Endodermal cell (in vitro differentiated cells): ENCODE results near the gene ASS1. TPM values are rescaled to one million over a fixed set of nuclear protein-coding genes. Genes with fewer than 3 reads are reported as not detected.

Experiments
- DNase-seq: peaks from one replicate; pipeline ENCODE4 v3.0.0-alpha.2; 2017
- H3K27ac ChIP-seq: 2 replicates; pipeline ENCODE4 v1.5.1; 2013; ENCODE audit warnings: mild to moderate bottlenecking, low read depth, low read length, moderate library complexity
- H3K27me3 ChIP-seq: 2 replicates; pipeline ENCODE4 v1.6.1; 2013; ENCODE audit warnings: mild to moderate bottlenecking, low read length, moderate library complexity; ENCODE audit not compliant: insufficient read depth, control insufficient read depth, poor library complexity, severe bottlenecking
- H3K36me3 ChIP-seq: 2 replicates; pipeline ENCODE4 v1.7.0; 2013; ENCODE audit warnings: mild to moderate bottlenecking, low read length, moderate library complexity; ENCODE audit not compliant: control insufficient read depth, insufficient read depth
- H3K4me1 ChIP-seq: one replicate; pipeline ENCODE4 v1.7.0; 2013; ENCODE audit warnings: low read length; ENCODE audit not compliant: control insufficient read depth, insufficient read depth
- H3K4me3 ChIP-seq: 2 replicates; pipeline ENCODE4 v1.5.1; 2013; ENCODE audit warnings: mild to moderate bottlenecking, low read length, moderate library complexity
- H3K9ac ChIP-seq: 2 replicates; pipeline ENCODE4 v1.6.1; 2013; ENCODE audit warnings: mild to moderate bottlenecking, low read length, moderate library complexity; ENCODE audit not compliant: poor library complexity, severe bottlenecking; ENCODE audit errors: extremely low read depth
- H3K9me3 ChIP-seq: 2 replicates; pipeline ENCODE4 v1.6.1; 2013; ENCODE audit warnings: mild to moderate bottlenecking, low read length, moderate library complexity; ENCODE audit not compliant: control insufficient read depth
- H3K27ac Mint-ChIP-seq: 2 replicates; pipeline ENCODE4 v1.8.0; 2020; ENCODE audit warnings: mixed read lengths
- H3K27me3 Mint-ChIP-seq: 2 replicates; pipeline ENCODE4 v1.8.0; 2021; ENCODE audit warnings: mild to moderate bottlenecking, mixed read lengths; ENCODE audit not compliant: insufficient read depth
- H3K36me3 Mint-ChIP-seq: 2 replicates; pipeline ENCODE4 v1.8.0; 2020; ENCODE audit warnings: low read depth, mixed read lengths
- H3K4me1 Mint-ChIP-seq: 2 replicates; pipeline ENCODE4 v1.8.0; 2020; ENCODE audit warnings: mixed read lengths
- H3K4me3 Mint-ChIP-seq: 2 replicates; pipeline ENCODE4 v1.8.0; 2020; ENCODE audit warnings: mild to moderate bottlenecking, moderate library complexity, mixed read lengths
- H3K9me3 Mint-ChIP-seq: 2 replicates; pipeline ENCODE4 v1.8.0; 2020; ENCODE audit warnings: mild to moderate bottlenecking, mixed read lengths
- CTCF ChIP-seq: fragments of 200-600 bp; sonication (generic); conservative IDR thresholded peaks from 2 replicates; pipeline ENCODE4 v1.5.0; 2021; ENCODE audit warnings: antibody characterized with exemption, mild to moderate bottlenecking
- WGBS, 2 experiments: methylation state at CpG; one replicate each; pipeline versions ENCODE4 v1.1.5 to v1.1.7; 2013; ENCODE audit warnings: missing lambda C conversion rate in 2 of 2, mixed read lengths in 1 of 2; ENCODE audit not compliant: insufficient coverage in 1 of 2, insufficient read length in 1 of 2; 5-methylcytosine and 5-hydroxymethylcytosine counted together
- total RNA-seq, 2 donors: library from RNA; stranded (reverse); fragmentation: NEBNext Ultra II Directional in 1 of 2; extraction: Animal tissue kit (Norgen Biotek cat#: 25700) in 1 of 2; gene quantifications; 2 replicates in 1 of 2; 3 replicates in 1 of 2; pipeline ENCODE4 v1.2.1, GENCODE V29; 2021

Gene ASS1
- total RNA-seq, 2 donors from 2014 or later: 30.9 to 57.2 TPM

- Histone ChIP-seq H3K4me3 (no peak overlapping the region), H3K27ac (no peak overlapping the region), H3K4me1 (peaks cover 13% of the 10 kb centered on the region), H3K36me3 (no peaks in the 10 kb centered on the region), H3K27me3 (no peaks in the 10 kb centered on the region), H3K9ac (no peak overlapping the region), H3K9me3 (no peaks in the 10 kb centered on the region)
- WGBS, 2 experiments: 95% methylated on average over 6 to 10 of the region's 10 CpGs
- Mint-ChIP-seq H3K27ac (no peak overlapping the region), H3K9me3 (no peaks in the 10 kb centered on the region), H3K36me3 (no peaks in the 10 kb centered on the region), H3K4me3 (no peak overlapping the region), H3K4me1 (peaks cover 14% of the 10 kb centered on the region), H3K27me3 (peaks cover 4% of the 10 kb centered on the region)
- no peak for TF ChIP-seq CTCF
- no peak for DNase-seq
Observed at GRCh38 chr9:130470269-130470668, 25.5 kb downstream of the ASS1 start.

GRCh38 chr9:130470950-130471349, 26.2 kb downstream of the ASS1 start:
- H3K27me3 Mint-ChIP-seq: peaks cover 6% of the 10 kb centered on the region
- WGBS, 2 experiments: 89 to 98% methylated on average over 7 to 12 of the region's 12 CpGs
- no peak for DNase-seq
- Histone ChIP-seq H3K4me1 (peaks cover 13% of the 10 kb centered on the region), H3K27me3 (no peaks in the 10 kb centered on the region), H3K27ac (no peak overlapping the region), H3K9me3 (no peaks in the 10 kb centered on the region), H3K36me3 (no peaks in the 10 kb centered on the region), H3K4me3 (no peak overlapping the region), H3K9ac (no peak overlapping the region)
- H3K4me3 Mint-ChIP-seq: no peak overlapping the region
- no peak for TF ChIP-seq CTCF
- H3K27ac Mint-ChIP-seq: no peak overlapping the region
- no peaks in the 10 kb centered on the region for H3K9me3 Mint-ChIP-seq
- H3K4me1 Mint-ChIP-seq: peaks cover 14% of the 10 kb centered on the region
- no peaks in the 10 kb centered on the region for H3K36me3 Mint-ChIP-seq

- no peak for TF ChIP-seq CTCF
- 47 to 80% methylated on average over 3 to 19 of the region's 20 CpGs for WGBS, 2 experiments
- DNase-seq: no peak
- no peaks in the 10 kb centered on the region for H3K9me3 ChIP-seq
- no peak overlapping the region for H3K27ac ChIP-seq
- no peak overlapping the region for H3K4me3 ChIP-seq
- H3K4me1 ChIP-seq: peaks cover 13% of the 10 kb centered on the region
- H3K27ac Mint-ChIP-seq: no peak overlapping the region
- H3K4me3 Mint-ChIP-seq: no peak overlapping the region
- no peaks in the 10 kb centered on the region for H3K36me3 ChIP-seq
- H3K4me1 Mint-ChIP-seq: peaks cover 14% of the 10 kb centered on the region
- no peaks in the 10 kb centered on the region for H3K9me3 Mint-ChIP-seq
- H3K27me3 ChIP-seq: no peaks in the 10 kb centered on the region
- peaks cover 8% of the 10 kb centered on the region for H3K27me3 Mint-ChIP-seq
- no peak overlapping the region for H3K9ac ChIP-seq
- H3K36me3 Mint-ChIP-seq: no peaks in the 10 kb centered on the region
Observed at GRCh38 chr9:130471411-130472183, 26.8 kb downstream of the ASS1 start.
